PFSK-1 (cell line): ENCODE results near the gene TGFB1I1.

Experiments
- POLR2AphosphoS5 ChIP-seq: IDR thresholded peaks from 2 replicates; pipeline ENCODE4 v1.6.1; 2012; ENCODE audit warnings: low read depth, mild to moderate bottlenecking, control low read depth, low read length, moderate library complexity
- SIN3A ChIP-seq: IDR thresholded peaks from 2 replicates; pipeline ENCODE4 v1.6.1; 2012; ENCODE audit warnings: mild to moderate bottlenecking, low read length, moderate library complexity, borderline replicate concordance; ENCODE audit not compliant: insufficient read depth
- TF ChIP-seq, protein P1 (sequence below), 2 experiments: IDR thresholded peaks; 2 replicates each; pipeline versions ENCODE4 v1.6.1 to v1.8.0; 2011 to 2012; ENCODE audit warnings: low read depth in 2 of 2, low read length in 2 of 2, control low read depth in 1 of 2, inconsistent platforms in 1 of 2, mild to moderate bottlenecking in 1 of 2, moderate library complexity in 1 of 2; ENCODE audit not compliant: insufficient read depth in 1 of 2

- TF ChIP-seq, protein P1, sequence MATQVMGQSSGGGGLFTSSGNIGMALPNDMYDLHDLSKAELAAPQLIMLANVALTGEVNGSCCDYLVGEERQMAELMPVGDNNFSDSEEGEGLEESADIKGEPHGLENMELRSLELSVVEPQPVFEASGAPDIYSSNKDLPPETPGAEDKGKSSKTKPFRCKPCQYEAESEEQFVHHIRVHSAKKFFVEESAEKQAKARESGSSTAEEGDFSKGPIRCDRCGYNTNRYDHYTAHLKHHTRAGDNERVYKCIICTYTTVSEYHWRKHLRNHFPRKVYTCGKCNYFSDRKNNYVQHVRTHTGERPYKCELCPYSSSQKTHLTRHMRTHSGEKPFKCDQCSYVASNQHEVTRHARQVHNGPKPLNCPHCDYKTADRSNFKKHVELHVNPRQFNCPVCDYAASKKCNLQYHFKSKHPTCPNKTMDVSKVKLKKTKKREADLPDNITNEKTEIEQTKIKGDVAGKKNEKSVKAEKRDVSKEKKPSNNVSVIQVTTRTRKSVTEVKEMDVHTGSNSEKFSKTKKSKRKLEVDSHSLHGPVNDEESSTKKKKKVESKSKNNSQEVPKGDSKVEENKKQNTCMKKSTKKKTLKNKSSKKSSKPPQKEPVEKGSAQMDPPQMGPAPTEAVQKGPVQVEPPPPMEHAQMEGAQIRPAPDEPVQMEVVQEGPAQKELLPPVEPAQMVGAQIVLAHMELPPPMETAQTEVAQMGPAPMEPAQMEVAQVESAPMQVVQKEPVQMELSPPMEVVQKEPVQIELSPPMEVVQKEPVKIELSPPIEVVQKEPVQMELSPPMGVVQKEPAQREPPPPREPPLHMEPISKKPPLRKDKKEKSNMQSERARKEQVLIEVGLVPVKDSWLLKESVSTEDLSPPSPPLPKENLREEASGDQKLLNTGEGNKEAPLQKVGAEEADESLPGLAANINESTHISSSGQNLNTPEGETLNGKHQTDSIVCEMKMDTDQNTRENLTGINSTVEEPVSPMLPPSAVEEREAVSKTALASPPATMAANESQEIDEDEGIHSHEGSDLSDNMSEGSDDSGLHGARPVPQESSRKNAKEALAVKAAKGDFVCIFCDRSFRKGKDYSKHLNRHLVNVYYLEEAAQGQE (IDR thresholded peaks at IDR 0.05; ENCODE audit: insufficient read depth in 1 of 2, low read depth in 2 of 2, low read length in 2 of 2) = no peak
- TF ChIP-seq POLR2AphosphoS5 (no peak), SIN3A (no peak)
Measured at GRCh38 chr16:31486045-31486444, 14.1 kb downstream of the TGFB1I1 start.
